Measurements from ENCODE around the gene TMEM131. TPM values are rescaled to one million over a fixed set of nuclear protein-coding genes. Genes with fewer than 3 reads are reported as not detected.

TMEM131 gene
- total RNA-seq, 2 donors from 2014 or later = 39.0 to 43.0 TPM

- DNase-seq = no peak
- no peak overlapping the region for H3K4me3 Mint-ChIP-seq
- H3K27ac Mint-ChIP-seq = no peak overlapping the region
- peaks cover 11% of the 10 kb centered on the region for H3K36me3 Mint-ChIP-seq (ENCODE audit: low read depth)
- no peaks in the 10 kb centered on the region for H3K27me3 ChIP-seq (ENCODE audit: control insufficient read depth, insufficient read depth, low read length, poor library complexity, severe bottlenecking)
- peaks cover 10% of the 10 kb centered on the region for H3K4me1 Mint-ChIP-seq
- 95 to 100% methylated on average over 3 to 6 of the region's 6 CpGs for WGBS, 2 experiments (ENCODE audit: insufficient coverage in 1 of 2, insufficient read length in 1 of 2)
- H3K4me3 ChIP-seq (ENCODE audit: low read length) = no peak overlapping the region
- H3K9me3 Mint-ChIP-seq = no peaks in the 10 kb centered on the region
- no peak overlapping the region for H3K27ac ChIP-seq (ENCODE audit: low read depth, low read length)
- no peaks in the 10 kb centered on the region for H3K4me1 ChIP-seq (ENCODE audit: control insufficient read depth, insufficient read depth, low read length)
- no peaks in the 10 kb centered on the region for H3K9me3 ChIP-seq (ENCODE audit: control insufficient read depth, low read length)
- no peak for TF ChIP-seq CTCF (conservative IDR thresholded peaks at IDR 0.05)
- no peaks in the 10 kb centered on the region for H3K27me3 Mint-ChIP-seq (ENCODE audit: insufficient read depth)
- no peak overlapping the region for H3K9ac ChIP-seq (ENCODE audit: extremely low read depth, low read length, poor library complexity, severe bottlenecking)
- peaks cover 6% of the 10 kb centered on the region for H3K36me3 ChIP-seq (ENCODE audit: control insufficient read depth, insufficient read depth, low read length)
Measured at GRCh38 chr2:97743913-97744312, 251.8 kb downstream of the TMEM131 start.

- Histone ChIP-seq H3K36me3 (ENCODE audit: control insufficient read depth, insufficient read depth, low read length) (peaks cover 6% of the 10 kb centered on the region), H3K9ac (ENCODE audit: extremely low read depth, low read length, poor library complexity, severe bottlenecking) (no peak overlapping the region), H3K27me3 (ENCODE audit: control insufficient read depth, insufficient read depth, low read length, poor library complexity, severe bottlenecking) (no peaks in the 10 kb centered on the region), H3K4me1 (ENCODE audit: control insufficient read depth, insufficient read depth, low read length) (no peaks in the 10 kb centered on the region), H3K9me3 (ENCODE audit: control insufficient read depth, low read length) (no peaks in the 10 kb centered on the region), H3K27ac (ENCODE audit: low read depth, low read length) (no peak overlapping the region), H3K4me3 (ENCODE audit: low read length) (no peak overlapping the region)
- 92 to 94% methylated on average over 3 to 4 of the region's 4 CpGs for WGBS, 2 experiments (ENCODE audit: insufficient coverage in 1 of 2, insufficient read length in 1 of 2)
- H3K27me3 Mint-ChIP-seq (ENCODE audit: insufficient read depth) = peaks cover 4% of the 10 kb centered on the region
- no peak overlapping the region for H3K4me3 Mint-ChIP-seq
- no peak for DNase-seq
- TF ChIP-seq CTCF (conservative IDR thresholded peaks at IDR 0.05) = no peak
- H3K9me3 Mint-ChIP-seq = no peaks in the 10 kb centered on the region
- peaks cover 16% of the 10 kb centered on the region for H3K36me3 Mint-ChIP-seq (ENCODE audit: low read depth)
- peaks cover 6% of the 10 kb centered on the region for H3K4me1 Mint-ChIP-seq
- no peak overlapping the region for H3K27ac Mint-ChIP-seq
Measured at GRCh38 chr2:97742381-97742847, 253.3 kb downstream of the TMEM131 start.

DNA sequence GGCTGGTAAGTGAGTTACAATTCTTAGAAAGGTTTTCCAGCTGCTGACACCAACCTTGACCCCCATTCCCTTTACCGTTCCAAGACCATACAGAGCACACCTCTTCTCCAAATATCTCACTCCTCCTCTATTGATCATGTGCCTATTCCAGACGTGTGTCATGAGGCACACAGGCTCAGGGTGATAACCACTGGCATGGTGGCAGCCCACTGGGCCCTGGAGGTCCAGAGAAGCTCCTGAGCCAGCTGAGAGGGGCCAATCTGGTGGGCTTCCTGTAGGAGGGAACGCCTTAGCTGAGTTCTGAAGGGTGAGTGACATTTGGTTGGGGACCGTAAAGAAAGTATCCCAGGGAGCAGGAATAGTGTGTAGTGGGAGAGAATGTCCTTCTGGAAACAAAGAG is 254.1 kb downstream of the TMEM131 start:
- H3K9ac ChIP-seq (ENCODE audit: extremely low read depth, low read length, poor library complexity, severe bottlenecking) = no peak overlapping the region
- H3K27ac ChIP-seq (ENCODE audit: low read depth, low read length) = no peak overlapping the region
- no peak overlapping the region for H3K27ac Mint-ChIP-seq
- WGBS, 2 experiments (ENCODE audit: insufficient coverage in 1 of 2, insufficient read length in 1 of 2) = 94 to 100% methylated on average over 2 to 4 of the region's 4 CpGs
- peaks cover 6% of the 10 kb centered on the region for H3K36me3 ChIP-seq (ENCODE audit: control insufficient read depth, insufficient read depth, low read length)
- H3K27me3 ChIP-seq (ENCODE audit: control insufficient read depth, insufficient read depth, low read length, poor library complexity, severe bottlenecking) = no peaks in the 10 kb centered on the region
- peaks cover 16% of the 10 kb centered on the region for H3K36me3 Mint-ChIP-seq (ENCODE audit: low read depth)
- DNase-seq = no peak
- H3K4me3 Mint-ChIP-seq = no peak overlapping the region
- no peaks in the 10 kb centered on the region for H3K4me1 ChIP-seq (ENCODE audit: control insufficient read depth, insufficient read depth, low read length)
- no peaks in the 10 kb centered on the region for H3K9me3 Mint-ChIP-seq
- H3K9me3 ChIP-seq (ENCODE audit: control insufficient read depth, low read length) = no peaks in the 10 kb centered on the region
- no peak overlapping the region for H3K4me3 ChIP-seq (ENCODE audit: low read length)
- TF ChIP-seq CTCF (conservative IDR thresholded peaks at IDR 0.05) = no peak
- peaks cover 4% of the 10 kb centered on the region for H3K27me3 Mint-ChIP-seq (ENCODE audit: insufficient read depth)
- peaks cover 6% of the 10 kb centered on the region for H3K4me1 Mint-ChIP-seq

All from endodermal cell (in vitro differentiated cells).